Frontal cortex (tissue), 4 donors: ENCODE results near the gene CCDC196. TPM values are rescaled to one million over a fixed set of nuclear protein-coding genes. Genes with fewer than 3 reads are reported as not detected.
A peak's percentile ranks its signal among the peaks of the same experiment; 100 is the strongest.
"Not testable (repeated sequence)": the region's sequence is repeated elsewhere in the genome, so short reads cannot be mapped to it uniquely, and the experiment has no call there.

Experiments used
- DNase-seq, 2 donors: peaks; one replicate each; pipeline ENCODE4 v3.0.0; 2012; ENCODE audit warnings: low spot score in 2 of 2
- FAIRE-seq: peaks from 2 replicates; lab custom pipeline; 2012; peaks lifted over from hg19 to GRCh38; lab: Jason Lieb, UNC
- total RNA-seq: library from RNA; depleted of rRNA; stranded (reverse); fragments of >200 nt; gene quantifications from one replicate; pipeline ENCODE4 v1.2.3, GENCODE V29; 2014
- donor health status: control.
- donor health status: control.
- donor health status: control.

The CCDC196 gene
- total RNA-seq, 1 donor from 2014 or later = not detected

GRCh38 chr14:66493750-66494149 lies 7.6 kb downstream of the CCDC196 start:
- FAIRE-seq (no peak), DNase-seq (no peak)

GRCh38 chr14:66495218-66496098 lies 9.3 kb downstream of the CCDC196 start:
- peak in 1 of 2 donors; percentile 24 for DNase-seq

GRCh38 chr14:66496188-66496807 lies 10.1 kb downstream of the CCDC196 start:
- DNase-seq (no peak), FAIRE-seq (no peak)

More at GRCh38 chr14:66495218-66496098, 9.3 kb downstream of the CCDC196 start:
- FAIRE-seq = peak; percentile 97

GRCh38 chr14:66496911-66497310 lies 10.7 kb downstream of the CCDC196 start:
- FAIRE-seq = no peak
- DNase-seq = no peak

GRCh38 chr14:66498311-66498710 lies 12.1 kb downstream of the CCDC196 start:
- FAIRE-seq = no peak
- no peak for DNase-seq

GRCh38 chr14:66501592-66501991 lies 15.4 kb downstream of the CCDC196 start:
- no peak for DNase-seq
- FAIRE-seq = no peak

- not testable (repeated sequence) for FAIRE-seq, DNase-seq
Measured at GRCh38 chr14:66502836-66503235, 16.7 kb downstream of the CCDC196 start.

- DNase-seq = no peak
- no peak for FAIRE-seq
Measured at GRCh38 chr14:66503532-66503931, 17.4 kb downstream of the CCDC196 start.

GRCh38 chr14:66507181-66507721 lies 21.1 kb downstream of the CCDC196 start:
- FAIRE-seq = no peak
- no peak for DNase-seq

GRCh38 chr14:66507722-66508546 lies 21.8 kb downstream of the CCDC196 start, which contains the start of gene GPHN:
Gene GPHN (plus strand): TSS chr14:66508147.
- DNase-seq (peak; percentile 85 to 89), FAIRE-seq (no peak)

GRCh38 chr14:66508547-66508845 lies 22.3 kb downstream of the CCDC196 start:
- FAIRE-seq (no peak), DNase-seq (peak in 1 of 2 donors; percentile 22)

- DNase-seq (peak; percentile 29 to 39), FAIRE-seq (no peak)
Measured at GRCh38 chr14:66508846-66509621, 22.9 kb downstream of the CCDC196 start.

- DNase-seq (no peak), FAIRE-seq (no peak)
Measured at GRCh38 chr14:66509874-66510273, 23.7 kb downstream of the CCDC196 start.

- DNase-seq (no peak), FAIRE-seq (no peak)
Measured at GRCh38 chr14:66511849-66512248, 25.7 kb downstream of the CCDC196 start.

GRCh38 chr14:66514213-66514612 lies 28.0 kb downstream of the CCDC196 start:
- no peak for DNase-seq

GRCh38 chr14:66530526-66530925 lies 44.4 kb downstream of the CCDC196 start:
- DNase-seq (no peak), FAIRE-seq (no peak)

More at GRCh38 chr14:66514213-66514612, 28.0 kb downstream of the CCDC196 start:
- no peak for FAIRE-seq

- DNase-seq = no peak
Measured at GRCh38 chr14:66539034-66539433, 52.9 kb downstream of the CCDC196 start.

GRCh38 chr14:66540038-66540437 lies 53.9 kb downstream of the CCDC196 start:
- DNase-seq (no peak), FAIRE-seq (no peak)

More at GRCh38 chr14:66539034-66539433, 52.9 kb downstream of the CCDC196 start:
- no peak for FAIRE-seq

- no peak for DNase-seq
- no peak for FAIRE-seq
Measured at GRCh38 chr14:66541627-66542026, 55.5 kb downstream of the CCDC196 start.
